Mesodermal cell (in vitro differentiated cells): Measurements from ENCODE around the gene CYFIP2.
A peak's percentile ranks its signal among the peaks of the same experiment; 100 is the strongest.

Source experiments
- H3K27ac ChIP-seq: 2 replicates; pipeline ENCODE4 v1.7.0; 2013; ENCODE audit warnings: mild to moderate bottlenecking, low read depth, low read length, moderate library complexity; ENCODE audit not compliant: severe bottlenecking
- H3K36me3 ChIP-seq: 2 replicates; pipeline ENCODE4 v1.7.1; 2013; ENCODE audit warnings: mild to moderate bottlenecking, low read length, moderate library complexity; ENCODE audit not compliant: control insufficient read depth, insufficient read depth
- H3K4me1 ChIP-seq: one replicate; pipeline ENCODE4 v1.7.1; 2013; ENCODE audit warnings: mild to moderate bottlenecking, low read length; ENCODE audit not compliant: insufficient read depth, control insufficient read depth, poor library complexity, severe bottlenecking
- H3K4me3 ChIP-seq: 2 replicates; pipeline ENCODE4 v1.7.0; 2013; ENCODE audit warnings: low read length, control low read depth, mild to moderate bottlenecking; ENCODE audit not compliant: insufficient read depth, poor library complexity, severe bottlenecking; ENCODE audit errors: extremely low read depth
- H3K9me3 ChIP-seq: 2 replicates; pipeline ENCODE4 v1.7.1; 2013; ENCODE audit warnings: mild to moderate bottlenecking, low read length, moderate library complexity; ENCODE audit not compliant: control insufficient read depth
- WGBS, 2 experiments: methylation state at CpG; one replicate each; pipeline ENCODE4 v1.1.5; 2013; ENCODE audit warnings: missing lambda C conversion rate in 2 of 2; ENCODE audit not compliant: insufficient coverage in 2 of 2; 5-methylcytosine and 5-hydroxymethylcytosine counted together

Gene CYFIP2

DNA sequence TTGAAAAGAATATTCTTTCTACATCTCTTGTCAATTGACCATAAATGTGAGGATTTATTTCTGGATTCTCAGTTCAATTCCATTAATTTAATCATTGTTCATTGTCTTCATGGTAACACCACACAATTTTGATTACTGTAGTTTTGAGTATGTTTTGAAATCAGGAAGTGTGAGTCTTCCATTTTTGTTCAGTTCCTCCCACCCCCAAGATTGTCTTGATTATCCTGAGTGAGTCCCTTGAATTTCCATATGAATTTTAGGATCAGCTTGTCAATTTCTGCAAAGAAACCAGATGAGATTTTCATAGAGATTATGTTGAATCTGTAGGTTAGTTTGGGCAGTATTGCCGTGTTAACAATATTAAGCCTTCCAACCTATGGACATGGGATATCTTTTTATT lies 9.5 kb downstream of the CYFIP2 start:
- no peaks in the 10 kb centered on the region for H3K36me3 ChIP-seq
- H3K9me3 ChIP-seq: no peaks in the 10 kb centered on the region
- WGBS, 2 experiments: no CpG with 5 or more reads among the region's 1 CpG
- H3K4me3 ChIP-seq: no peak overlapping the region
- H3K27ac ChIP-seq: no peak overlapping the region
- no peaks in the 10 kb centered on the region for H3K4me1 ChIP-seq

- WGBS, 2 experiments: 100% methylated on average over 2 of the region's 2 CpGs; no CpG with 5 or more reads in 1 of the 2 experiments
- no peaks in the 10 kb centered on the region for H3K36me3 ChIP-seq
- H3K4me1 ChIP-seq: no peaks in the 10 kb centered on the region
- no peak overlapping the region for H3K27ac ChIP-seq
- H3K4me3 ChIP-seq: no peak overlapping the region
- H3K9me3 ChIP-seq: no peaks in the 10 kb centered on the region
Observed at GRCh38 chr5:157278319-157279037, 12.6 kb downstream of the CYFIP2 start.

- H3K4me1 ChIP-seq: no peaks in the 10 kb centered on the region
- H3K4me3 ChIP-seq: no peak overlapping the region
- H3K9me3 ChIP-seq: no peaks in the 10 kb centered on the region
- H3K36me3 ChIP-seq: no peaks in the 10 kb centered on the region
- H3K27ac ChIP-seq: no peak overlapping the region
- 100% methylated on average over 1 of the region's 7 CpGs; no CpG with 5 or more reads in 1 of the 2 experiments for WGBS, 2 experiments
Observed at GRCh38 chr5:157279605-157280239, 13.8 kb downstream of the CYFIP2 start.

DNA sequence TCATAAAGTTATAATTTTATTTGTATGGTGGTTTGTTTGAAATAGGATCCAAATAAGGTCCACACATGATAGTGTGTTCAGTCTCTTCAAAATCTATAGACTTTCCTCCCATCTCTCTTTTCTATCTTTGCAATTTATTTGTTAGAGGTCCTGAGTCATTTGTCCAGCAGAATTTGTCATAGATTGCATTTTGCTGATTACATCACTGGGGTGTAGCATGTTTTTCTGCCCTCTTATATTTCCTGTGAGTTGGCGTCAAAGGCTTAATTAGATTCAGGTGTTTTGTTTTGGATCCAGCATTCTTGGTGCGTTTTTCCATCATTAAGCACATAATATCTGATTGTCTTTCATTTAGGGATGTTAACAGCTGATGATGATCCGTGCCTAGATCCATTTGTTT lies 15.0 kb downstream of the CYFIP2 start:
- H3K4me1 ChIP-seq: no peaks in the 10 kb centered on the region
- peaks cover 5% of the 10 kb centered on the region for H3K36me3 ChIP-seq
- no CpG with 5 or more reads among the region's 3 CpGs for WGBS, 2 experiments
- no peak overlapping the region for H3K27ac ChIP-seq
- no peak overlapping the region for H3K4me3 ChIP-seq
- H3K9me3 ChIP-seq: no peaks in the 10 kb centered on the region

DNA sequence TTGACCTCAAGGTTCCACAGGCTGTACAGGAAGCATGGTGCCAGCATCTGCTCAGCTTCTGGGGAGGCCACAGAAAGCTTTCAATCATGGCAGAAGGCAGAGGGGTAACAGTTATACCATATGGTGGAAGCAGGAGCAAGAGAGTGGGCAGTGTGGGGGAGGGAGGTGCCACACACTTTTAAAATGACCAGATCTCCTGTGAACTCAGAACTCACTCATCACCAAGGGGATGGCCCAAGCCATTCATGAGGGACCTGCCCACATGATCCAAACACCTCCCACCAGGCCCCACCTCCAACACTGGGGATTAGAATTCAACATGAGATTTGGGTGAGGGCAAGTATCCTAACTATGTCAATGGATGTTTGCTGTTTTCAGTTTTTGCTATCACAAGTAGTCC lies 16.2 kb downstream of the CYFIP2 start:
- Histone ChIP-seq H3K4me3 (no peak overlapping the region), H3K27ac (no peak overlapping the region), H3K9me3 (no peaks in the 10 kb centered on the region), H3K4me1 (no peaks in the 10 kb centered on the region), H3K36me3 (peaks cover 8% of the 10 kb centered on the region)

GRCh38 chr5:157283434-157283833 lies 17.5 kb downstream of the CYFIP2 start:
- H3K4me1 ChIP-seq: no peaks in the 10 kb centered on the region
- no peak overlapping the region for H3K4me3 ChIP-seq
- peaks cover 20% of the 10 kb centered on the region for H3K36me3 ChIP-seq
- H3K9me3 ChIP-seq: no peaks in the 10 kb centered on the region
- no peak overlapping the region for H3K27ac ChIP-seq
- 68 to 90% methylated on average over 2 of the region's 3 CpGs for WGBS, 2 experiments

DNA sequence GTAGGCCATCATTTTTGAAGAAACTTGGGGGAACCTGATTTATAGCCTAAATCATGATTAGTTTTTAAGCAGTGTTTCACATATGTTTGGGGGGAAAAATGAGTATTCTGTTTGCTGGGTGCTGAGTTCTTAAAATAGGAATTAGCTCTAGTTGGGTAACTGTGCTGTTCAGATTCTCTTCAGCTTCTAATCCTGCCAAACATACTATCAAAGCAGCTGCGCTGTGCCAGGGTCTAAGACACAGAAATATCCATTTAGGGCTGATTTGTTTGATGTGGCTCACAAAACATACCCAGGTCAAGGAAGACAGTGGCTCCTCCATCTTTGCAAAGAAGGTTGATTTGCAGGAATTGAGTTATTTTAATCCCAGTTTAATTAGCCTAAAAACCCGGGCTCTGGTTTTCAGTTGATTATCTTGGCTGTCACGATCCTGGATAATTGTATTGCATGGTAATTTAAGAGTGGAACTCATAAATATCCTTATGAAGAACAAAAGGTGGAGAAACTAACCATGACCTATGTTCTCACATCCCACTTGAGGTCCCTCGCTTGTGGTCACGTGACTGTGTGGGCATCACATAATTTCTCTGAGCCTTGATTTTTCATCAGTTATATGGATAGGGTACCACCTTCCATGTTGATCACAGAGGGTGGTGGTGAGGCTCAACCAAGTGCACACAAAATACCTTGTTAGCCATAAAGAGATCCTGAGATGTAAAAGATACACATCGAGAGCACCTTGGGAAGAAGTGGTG lies 18.7 kb downstream of the CYFIP2 start:
- Histone ChIP-seq H3K4me1 (peaks cover 3% of the 10 kb centered on the region), H3K27ac (no peak overlapping the region), H3K9me3 (no peaks in the 10 kb centered on the region), H3K36me3 (peaks cover 30% of the 10 kb centered on the region), H3K4me3 (no peak overlapping the region)
- 88 to 100% methylated on average over 1 to 3 of the region's 6 CpGs for WGBS, 2 experiments

DNA sequence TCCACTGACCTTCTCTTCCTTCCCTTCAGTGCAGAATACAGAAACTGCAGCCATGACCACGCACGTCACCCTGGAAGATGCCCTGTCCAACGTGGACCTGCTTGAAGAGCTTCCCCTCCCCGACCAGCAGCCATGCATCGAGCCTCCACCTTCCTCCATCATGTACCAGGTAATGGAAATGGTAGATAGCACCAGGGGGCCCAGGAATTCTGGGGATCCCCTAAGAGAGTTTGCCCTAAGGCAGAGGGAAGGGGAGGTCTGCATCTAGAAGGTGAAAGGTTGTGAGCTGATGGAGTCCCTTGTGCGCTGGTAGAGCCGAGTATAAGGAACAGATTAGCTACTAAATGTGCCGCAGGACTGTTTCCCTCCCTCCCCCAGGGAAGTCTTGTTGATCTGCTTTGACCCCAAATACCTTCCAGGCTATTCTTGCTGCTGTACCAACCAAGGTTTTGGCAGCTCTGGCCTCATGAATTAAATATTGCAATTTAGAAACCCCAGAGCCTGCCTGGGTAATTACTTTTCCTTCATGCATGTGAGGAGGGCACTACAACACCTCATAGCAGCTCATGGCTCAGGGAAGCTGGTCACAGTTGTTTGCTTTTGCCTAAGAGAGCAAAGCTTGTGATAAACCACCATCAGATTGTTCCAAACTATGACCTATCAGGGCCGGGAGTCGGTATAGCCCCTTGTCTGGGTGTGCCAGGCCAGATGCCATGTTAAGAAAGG lies 19.6 kb downstream of the CYFIP2 start:
- Histone ChIP-seq H3K27ac (no peak overlapping the region), H3K9me3 (no peaks in the 10 kb centered on the region), H3K36me3 (peaks cover 30% of the 10 kb centered on the region), H3K4me1 (peaks cover 10% of the 10 kb centered on the region), H3K4me3 (no peak overlapping the region)
- WGBS, 2 experiments: 89% methylated on average over 4 of the region's 10 CpGs; no CpG with 5 or more reads in 1 of the 2 experiments

GRCh38 chr5:157286761-157287211 lies 20.9 kb downstream of the CYFIP2 start:
- Histone ChIP-seq H3K4me1 (peaks cover 17% of the 10 kb centered on the region), H3K36me3 (peaks cover 30% of the 10 kb centered on the region), H3K4me3 (no peak overlapping the region), H3K9me3 (no peaks in the 10 kb centered on the region), H3K27ac (peak overlapping the region; percentile 12)
- 81 to 93% methylated on average over 6 to 7 of the region's 7 CpGs for WGBS, 2 experiments

GRCh38 chr5:157288405-157289163 lies 22.7 kb downstream of the CYFIP2 start:
- H3K4me3 ChIP-seq: no peak overlapping the region
- 83 to 100% methylated on average over 2 of the region's 4 CpGs for WGBS, 2 experiments
- H3K27ac ChIP-seq: no peak overlapping the region
- no peaks in the 10 kb centered on the region for H3K9me3 ChIP-seq
- peaks cover 33% of the 10 kb centered on the region for H3K36me3 ChIP-seq
- H3K4me1 ChIP-seq: peaks cover 17% of the 10 kb centered on the region
